Measurements from ENCODE around the gene CNGB1. TPM values are rescaled to one million over a fixed set of nuclear protein-coding genes. Genes with fewer than 3 reads are reported as not detected.
"Not testable (repeated sequence)": the region's sequence is repeated elsewhere in the genome, so short reads cannot be mapped to it uniquely, and the experiment has no call there.

CNGB1 gene
- total and polyA plus RNA-seq, 9 donors = 0.11 TPM; not detected in 8

GRCh38 chr16:57899771-57900661 is 70.9 kb downstream of the CNGB1 start:
- Histone ChIP-seq H3K27ac (no peak overlapping the region), H3K4me1 (ENCODE audit: insufficient read depth) (no peaks in the 10 kb centered on the region), H3K27me3 (no peaks in the 10 kb centered on the region), H3K36me3 (no peaks in the 10 kb centered on the region), H3K4me3 (no peak overlapping the region), H3K9me3 (no peaks in the 10 kb centered on the region)
- TF ChIP-seq CTCF (IDR thresholded peaks at IDR 0.05) (peak; percentile 31 to 49 (median 49)), POLR2A (IDR thresholded peaks at IDR 0.05) (no peak)
- 25 to 31% (median 28%) methylated on average over 12 of the region's 12 CpGs for WGBS, 3 donors
- DNase-seq = peak; percentile 49 to 77 (median 67)
- intact Hi-C loops (cut with DNase I) = loop anchor here in 2 of 4 donors (10.0 kb wide), 2 partner anchors 95 to 225 kb away; partner anchors contain the start of gene CFAP20 (in 1 of the 2)

- no peaks in the 10 kb centered on the region for H3K27me3 ChIP-seq
- WGBS, 3 donors = 47 to 58% (median 57%) methylated on average over 5 of the region's 5 CpGs
- H3K4me3 ChIP-seq = no peak overlapping the region
- H3K4me1 ChIP-seq (ENCODE audit: insufficient read depth) = no peaks in the 10 kb centered on the region
- H3K27ac ChIP-seq = no peak overlapping the region
- TF ChIP-seq POLR2A (IDR thresholded peaks at IDR 0.05) (no peak), EP300 (IDR thresholded peaks at IDR 0.05) (no peak), CTCF (IDR thresholded peaks at IDR 0.05) (no peak)
- intact Hi-C loops (cut with DNase I) = no loop called here
- no peaks in the 10 kb centered on the region for H3K36me3 ChIP-seq
- no peaks in the 10 kb centered on the region for H3K9me3 ChIP-seq
- no peak for DNase-seq
Measured at GRCh38 chr16:57898961-57899360, 72.0 kb downstream of the CNGB1 start.

GRCh38 chr16:57897996-57898395 is 72.9 kb downstream of the CNGB1 start:
- WGBS, 3 donors = 51 to 68% (median 53%) methylated on average over 4 of the region's 4 CpGs
- DNase-seq = no peak
- no peak for TF ChIP-seq EP300 (IDR thresholded peaks at IDR 0.05)
- no peak for TF ChIP-seq POLR2A (IDR thresholded peaks at IDR 0.05)
- no peak for TF ChIP-seq CTCF (IDR thresholded peaks at IDR 0.05)
- no peaks in the 10 kb centered on the region for H3K9me3 ChIP-seq
- H3K4me1 ChIP-seq (ENCODE audit: insufficient read depth) = no peaks in the 10 kb centered on the region
- no peak overlapping the region for H3K4me3 ChIP-seq
- intact Hi-C loops (cut with DNase I) = no loop called here
- no peak overlapping the region for H3K27ac ChIP-seq
- H3K27me3 ChIP-seq = no peaks in the 10 kb centered on the region
- H3K36me3 ChIP-seq = no peaks in the 10 kb centered on the region

DNA sequence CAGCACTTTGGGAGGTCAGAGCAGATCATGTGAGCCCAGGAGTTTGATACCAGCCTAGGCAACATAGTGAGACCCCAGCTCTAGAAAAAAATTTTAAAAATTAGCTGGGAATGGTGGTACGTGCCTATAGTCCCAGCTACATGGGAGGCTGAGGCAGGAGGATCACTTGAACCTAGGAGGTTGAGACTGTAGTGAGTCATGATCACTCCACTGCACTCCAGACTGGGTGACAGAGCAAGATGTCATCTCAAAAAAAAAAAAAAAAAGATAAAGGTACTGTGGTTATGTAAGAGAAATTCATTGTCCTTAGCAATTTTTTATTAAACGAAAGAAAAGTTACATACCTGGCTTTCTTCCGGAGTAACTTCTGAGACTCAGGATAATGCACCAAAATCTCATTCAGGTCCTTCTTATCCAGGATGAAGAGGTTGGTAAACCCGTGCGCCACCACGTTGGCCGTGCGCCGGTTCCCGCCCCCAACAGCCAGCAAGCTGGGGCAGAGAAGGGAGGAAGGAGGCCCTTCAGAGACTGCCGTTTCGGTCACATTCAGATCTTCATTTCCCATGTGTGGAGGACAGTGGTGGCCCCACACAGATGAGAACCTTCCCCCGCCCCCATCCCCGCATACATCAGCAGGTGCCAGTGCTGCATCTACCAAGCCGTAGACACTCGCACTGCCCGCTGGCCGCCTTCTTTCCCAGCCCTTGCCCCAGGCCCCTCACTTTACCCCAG is 73.7 kb downstream of the CNGB1 start:
- TF ChIP-seq EP300 (IDR thresholded peaks at IDR 0.05) (no peak), POLR2A (IDR thresholded peaks at IDR 0.05) (no peak), CTCF (IDR thresholded peaks at IDR 0.05) (no peak)
- intact Hi-C loops (cut with DNase I) = no loop called here
- H3K27ac ChIP-seq = no peak overlapping the region
- H3K4me3 ChIP-seq = no peak overlapping the region
- no peaks in the 10 kb centered on the region for H3K27me3 ChIP-seq
- H3K36me3 ChIP-seq = no peaks in the 10 kb centered on the region
- H3K4me1 ChIP-seq (ENCODE audit: insufficient read depth) = no peaks in the 10 kb centered on the region
- no peaks in the 10 kb centered on the region for H3K9me3 ChIP-seq
- DNase-seq = no peak
- 62 to 68% (median 65%) methylated on average over 18 of the region's 18 CpGs for WGBS, 3 donors

- intact Hi-C loops (cut with DNase I); DNase-seq: not testable (repeated sequence)
- WGBS, 3 donors = 93 to 98% (median 94%) methylated on average over 3 of the region's 3 CpGs
Measured at GRCh38 chr16:57895081-57895547, 75.8 kb downstream of the CNGB1 start.

More at GRCh38 chr16:57895081-57895547, 75.8 kb downstream of the CNGB1 start:
- not testable (repeated sequence) for H3K36me3 ChIP-seq; H3K27ac ChIP-seq; H3K9me3 ChIP-seq; H3K4me3 ChIP-seq; H3K4me1 ChIP-seq (ENCODE audit: insufficient read depth); H3K27me3 ChIP-seq

Measured in ovary (tissue), 9 donors.